Measurements from ENCODE around the gene SAMM50. TPM values are rescaled to one million over a fixed set of nuclear protein-coding genes. Genes with fewer than 3 reads are reported as not detected.

The SAMM50 gene
- total and polyA plus RNA-seq, 7 donors = 59.3 to 105 (median 80.0) TPM

- Histone ChIP-seq H3K27ac (no peak overlapping the region), H3K27me3 (ENCODE audit: insufficient read depth in 3 of 3, low read length in 2 of 3) (no peaks in the 10 kb centered on the region), H3K9me3 (no peaks in the 10 kb centered on the region), H3K36me3 (ENCODE audit: insufficient read depth in 1 of 2, low read depth in 1 of 2) (peaks cover 0 to 74% of the 10 kb centered on the region in 2 donors), H3K4me3 (peak overlapping the region; percentile 25), H3K4me1 (peaks cover 23% of the 10 kb centered on the region)
- ATAC-seq = no peak
- 78 to 85% (median 79%) methylated on average over 10 of the region's 10 CpGs for WGBS, 3 donors
- intact Hi-C loops (cut with DNase I) = loop anchor here in 1 of 2 donors (2.0 to 10.0 kb wide), 3 partner anchors 93 to 629 kb away; partner anchors contain the start of gene RTL6
- TF ChIP-seq CTCF (IDR thresholded peaks at IDR 0.05) = no peak
- DNase-seq = no peak
Measured at GRCh38 chr22:43995798-43996169, 40.5 kb downstream of the SAMM50 start.

GRCh38 chr22:43996170-43996980 is 41.1 kb downstream of the SAMM50 start:
- H3K36me3 ChIP-seq (ENCODE audit: insufficient read depth in 1 of 2, low read depth in 1 of 2) = peaks cover 0 to 68% of the 10 kb centered on the region in 2 donors
- ATAC-seq = no peak
- peak overlapping the region; percentile 25 for H3K4me3 ChIP-seq
- no peak overlapping the region for H3K27ac ChIP-seq
- H3K4me1 ChIP-seq = peaks cover 23% of the 10 kb centered on the region
- no peaks in the 10 kb centered on the region for H3K27me3 ChIP-seq (ENCODE audit: insufficient read depth in 3 of 3, low read length in 2 of 3)
- TF ChIP-seq CTCF (IDR thresholded peaks at IDR 0.05) = no peak
- H3K9me3 ChIP-seq = no peaks in the 10 kb centered on the region
- DNase-seq = peak; percentile 55 to 73
- 81 to 84% (median 84%) methylated on average over 43 to 45 of the region's 45 CpGs for WGBS, 3 donors
- intact Hi-C loops (cut with DNase I) = loop anchor here in 1 of 2 donors (10.0 kb wide), 2 partner anchors 498 to 628 kb away; partner anchors contain the start of gene RTL6

DNA sequence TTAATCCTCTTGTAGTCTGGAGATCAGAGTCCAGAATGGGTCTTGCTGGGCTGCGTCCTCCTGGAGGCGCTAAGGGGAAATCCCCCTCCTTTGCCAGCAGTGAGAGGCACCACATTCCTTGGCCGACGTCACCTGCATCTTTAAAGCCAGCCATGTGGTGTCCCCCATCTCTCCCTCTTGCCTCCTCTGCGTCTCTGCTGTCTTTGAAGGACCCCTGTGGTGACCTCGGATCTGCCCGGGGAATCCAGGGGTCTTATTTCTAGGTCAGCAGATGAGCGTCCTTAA is 41.7 kb downstream of the SAMM50 start:
- Histone ChIP-seq H3K4me3 (no peak overlapping the region), H3K27ac (no peak overlapping the region), H3K36me3 (ENCODE audit: insufficient read depth in 1 of 2, low read depth in 1 of 2) (peaks cover 0 to 63% of the 10 kb centered on the region in 2 donors), H3K4me1 (peaks cover 23% of the 10 kb centered on the region), H3K9me3 (no peaks in the 10 kb centered on the region), H3K27me3 (ENCODE audit: insufficient read depth in 3 of 3, low read length in 2 of 3) (no peaks in the 10 kb centered on the region)
- no peak for TF ChIP-seq CTCF (IDR thresholded peaks at IDR 0.05)
- WGBS, 3 donors = 70 to 79% (median 78%) methylated on average over 6 to 8 of the region's 8 CpGs
- ATAC-seq = no peak
- intact Hi-C loops (cut with DNase I) = loop anchor here in 1 of 2 donors (10.0 kb wide), 2 partner anchors 498 to 628 kb away; partner anchors contain the start of gene RTL6
- DNase-seq = no peak

DNA sequence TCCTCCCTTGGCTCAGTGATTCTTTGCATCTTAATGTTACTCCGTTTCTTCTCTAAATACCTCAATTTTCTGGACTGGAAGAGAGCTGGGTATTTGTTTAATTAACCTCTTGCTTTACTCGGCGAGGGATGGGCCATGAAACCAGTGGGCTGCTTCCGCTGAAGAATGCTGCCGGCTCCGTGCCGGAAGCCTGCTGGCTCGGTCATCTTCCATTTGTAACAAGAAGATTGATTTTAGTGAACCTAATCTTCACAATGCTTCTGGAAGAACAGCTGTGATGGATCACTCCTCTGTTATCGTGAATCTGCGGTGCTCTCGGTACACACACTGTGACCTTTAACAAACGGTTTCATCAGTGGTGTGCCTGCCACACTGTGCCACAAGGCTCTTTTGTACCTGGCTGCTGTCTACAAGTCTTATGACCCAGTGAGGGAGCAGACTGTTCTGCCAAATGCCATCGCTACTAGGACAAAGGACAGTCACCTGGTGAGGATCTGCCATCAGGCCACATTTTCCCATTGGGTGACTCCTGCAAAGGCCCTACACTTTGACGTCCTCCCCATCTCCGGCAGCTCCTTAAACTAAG is 43.5 kb downstream of the SAMM50 start:
- intact Hi-C loops (cut with DNase I) = loop anchor here in 1 of 2 donors (10.0 kb wide), 2 partner anchors 496 to 626 kb away; partner anchors contain the start of gene RTL6
- no peaks in the 10 kb centered on the region for H3K27me3 ChIP-seq (ENCODE audit: insufficient read depth in 3 of 3, low read length in 2 of 3)

More for the DNA sequence above, 43.5 kb downstream of the SAMM50 start:
- Histone ChIP-seq H3K27ac (peak overlapping the region; percentile 61), H3K4me3 (no peak overlapping the region), H3K4me1 (peaks cover 17% of the 10 kb centered on the region), H3K36me3 (ENCODE audit: insufficient read depth in 1 of 2, low read depth in 1 of 2) (peaks cover 0 to 51% of the 10 kb centered on the region in 2 donors), H3K9me3 (no peaks in the 10 kb centered on the region)
- peak; percentile 26 to 63 for DNase-seq
- TF ChIP-seq CTCF (IDR thresholded peaks at IDR 0.05) = no peak
- peak; percentile 79 to 93 (median 92) for ATAC-seq
- 41 to 58% (median 51%) methylated on average over 15 of the region's 15 CpGs for WGBS, 3 donors
